ENCODE data around the gene DYNLT5. TPM values are rescaled to one million over a fixed set of nuclear protein-coding genes. Genes with fewer than 3 reads are reported as not detected.
A peak's percentile ranks its signal among the peaks of the same experiment; 100 is the strongest.

DYNLT5 gene
- total and polyA plus RNA-seq, 2 donors (not counting 1 experiment from before 2014, with no cell fraction given) = not detected

DNA sequence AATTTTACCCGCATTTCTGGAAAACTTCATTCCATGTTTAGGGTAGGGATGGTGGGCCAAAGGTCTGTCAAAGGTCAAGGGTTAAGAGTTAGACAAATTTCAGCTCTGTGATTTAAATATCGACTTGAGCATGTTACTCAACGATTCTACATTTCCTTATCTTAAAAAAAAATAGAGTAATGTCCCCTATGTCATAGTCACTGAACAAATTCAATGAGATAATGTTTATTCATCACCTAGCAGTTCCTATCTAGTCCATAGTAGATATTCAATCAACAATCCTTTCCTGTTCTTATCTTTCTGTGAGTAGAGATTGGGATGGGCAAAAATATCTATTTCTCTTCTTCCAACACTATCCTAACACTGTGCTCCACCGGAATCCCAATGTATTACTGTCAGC is 1.1 kb upstream of the DYNLT5 start:
- Histone ChIP-seq H3K9ac (ENCODE audit: low read length) (no peak overlapping the region), H3K27me3 (replicated peaks in 1 of 4; ENCODE audit: control extremely low read depth in 1 of 4, control insufficient read depth in 3 of 4, insufficient read depth in 4 of 4, low read length in 3 of 4) (peaks cover 0 to 26% (median 21%) of the 10 kb centered on the region in 4 experiments), H3K79me2 (ENCODE audit: control insufficient read depth, insufficient read depth, low read length) (no peaks in the 10 kb centered on the region), H3K27ac (ENCODE audit: low read length in 2 of 2) (no peak overlapping the region), H3K36me3 (replicated peaks in 1 of 2; ENCODE audit: control extremely low read depth in 1 of 2, control insufficient read depth in 1 of 2, extremely low read depth in 1 of 2, insufficient read depth in 2 of 2, low read length in 1 of 2) (no peaks in the 10 kb centered on the region), H3K4me1 (ENCODE audit: control insufficient read depth in 2 of 2, insufficient read depth in 2 of 2, low read length in 2 of 2) (peaks cover 10 to 19% of the 10 kb centered on the region in 2 donors), H4K20me1 (ENCODE audit: control insufficient read depth, insufficient read depth, low read length, poor library complexity, severe bottlenecking) (no peaks in the 10 kb centered on the region), H2AFZ (ENCODE audit: insufficient read depth, low read depth, low read length, poor library complexity, severe bottlenecking) (no peak overlapping the region), H3K9me3 (ENCODE audit: control extremely low read depth in 1 of 3, control insufficient read depth in 2 of 3, insufficient read depth in 1 of 3, low read length in 2 of 3) (peaks cover 0 to 6% (median 0%) of the 10 kb centered on the region in 3 donors), H3K4me3 (ENCODE audit: control extremely low read depth in 1 of 5, extremely low read depth in 1 of 5, insufficient read depth in 1 of 5, low read depth in 2 of 5, low read length in 4 of 5) (no peak overlapping the region), H3K4me2 (replicated peaks; ENCODE audit: low read depth, low read length, poor library complexity, severe bottlenecking) (no peak overlapping the region)
- TF ChIP-seq EZH2 (IDR thresholded peaks at IDR 0.05; ENCODE audit: borderline replicate concordance, insufficient read depth, low read depth, low read length, poor library complexity, severe bottlenecking) (no peak), CTCF (IDR thresholded peaks at IDR 0.05) (no peak)
- no peak overlapping the region for H3K27ac Mint-ChIP-seq
- no peaks in the 10 kb centered on the region for H3K9me3 Mint-ChIP-seq (ENCODE audit: insufficient read depth)
- WGBS (ENCODE audit: insufficient coverage) = no CpG with 5 or more reads among the region's 4 CpGs
- POLR2A ChIA-PET = no interaction called here
- no peak overlapping the region for H3K4me3 Mint-ChIP-seq
- peaks cover 48% of the 10 kb centered on the region for H3K27me3 Mint-ChIP-seq
- intact Hi-C loops (cut with micrococcal nuclease) = no loop called here
- DNase-seq (no peak), ATAC-seq (ENCODE audit: low read depth) (no peak)
- peaks cover 12% of the 10 kb centered on the region for H3K4me1 Mint-ChIP-seq
- CTCF ChIA-PET = interaction anchor here (1.5 kb wide), 1 partner anchor 12 kb away, joined by 4 read pairs; no protein-coding TSS in a partner anchor

GRCh38 chr1:66752671-66753371 is 562 bp downstream of the DYNLT5 start:
- Histone ChIP-seq H3K9ac (ENCODE audit: low read length) (peak overlapping the region; percentile 28), H3K27me3 (replicated peaks in 1 of 4; ENCODE audit: control extremely low read depth in 1 of 4, control insufficient read depth in 3 of 4, insufficient read depth in 4 of 4, low read length in 3 of 4) (peaks cover 0 to 26% (median 21%) of the 10 kb centered on the region in 4 experiments), H4K20me1 (ENCODE audit: control insufficient read depth, insufficient read depth, low read length, poor library complexity, severe bottlenecking) (no peaks in the 10 kb centered on the region), H2AFZ (ENCODE audit: insufficient read depth, low read depth, low read length, poor library complexity, severe bottlenecking) (peak overlapping the region; percentile 43), H3K9me3 (ENCODE audit: control extremely low read depth in 1 of 3, control insufficient read depth in 2 of 3, insufficient read depth in 1 of 3, low read length in 2 of 3) (peaks cover 0 to 6% (median 0%) of the 10 kb centered on the region in 3 donors), H3K36me3 (replicated peaks in 1 of 2; ENCODE audit: control extremely low read depth in 1 of 2, control insufficient read depth in 1 of 2, extremely low read depth in 1 of 2, insufficient read depth in 2 of 2, low read length in 1 of 2) (no peaks in the 10 kb centered on the region), H3K79me2 (ENCODE audit: control insufficient read depth, insufficient read depth, low read length) (no peaks in the 10 kb centered on the region), H3K4me2 (replicated peaks; ENCODE audit: low read depth, low read length, poor library complexity, severe bottlenecking) (peak overlapping the region; percentile 69), H3K27ac (ENCODE audit: low read length in 2 of 2) (no peak overlapping the region), H3K4me1 (ENCODE audit: control insufficient read depth in 2 of 2, insufficient read depth in 2 of 2, low read length in 2 of 2) (peaks cover 14 to 22% of the 10 kb centered on the region in 2 donors), H3K4me3 (ENCODE audit: control extremely low read depth in 1 of 5, extremely low read depth in 1 of 5, insufficient read depth in 1 of 5, low read depth in 2 of 5, low read length in 4 of 5) (peak overlapping the region in 1 of 5 experiments; percentile 30)
- DNase-seq = no peak
- intact Hi-C loops (cut with micrococcal nuclease) = no loop called here
- 4% methylated on average over 14 of the region's 18 CpGs for WGBS (ENCODE audit: insufficient coverage)
- Mint-ChIP-seq H3K27ac (no peak overlapping the region), H3K27me3 (peaks cover 42% of the 10 kb centered on the region), H3K9me3 (ENCODE audit: insufficient read depth) (no peaks in the 10 kb centered on the region), H3K4me1 (peaks cover 17% of the 10 kb centered on the region), H3K4me3 (peak overlapping the region; percentile 52)
- POLR2A ChIA-PET = no interaction called here
- no peak for ATAC-seq (ENCODE audit: low read depth)
- no peak for TF ChIP-seq CTCF (IDR thresholded peaks at IDR 0.05)
- TF ChIP-seq EZH2 (IDR thresholded peaks at IDR 0.05; ENCODE audit: borderline replicate concordance, insufficient read depth, low read depth, low read length, poor library complexity, severe bottlenecking) = no peak
- CTCF ChIA-PET = interaction anchor here (1.3 kb wide), 1 partner anchor 12 kb away, joined by 3 read pairs; no protein-coding TSS in a partner anchor

Measured in B cell (primary cell).